Caki2 (cell line): ENCODE data around the gene KHDC3L. TPM values are rescaled to one million over a fixed set of nuclear protein-coding genes. Genes with fewer than 3 reads are reported as not detected.
A peak's percentile ranks its signal among the peaks of the same experiment; 100 is the strongest.

Experiments used
- DNase-seq: peaks from one replicate; pipeline ENCODE4 v3.0.0-alpha.2; 2015; ENCODE audit warnings: low read depth
- in situ Hi-C: cut with HindIII; loops from 2 replicates; pipeline ENCODE4 v1.10.0; 2016; ENCODE audit warnings: low sequenced_read_pairs, low pct_unique_long_range_greater_than_20kb, mixed read lengths
- total RNA-seq: library from RNA; depleted of rRNA; stranded (reverse); fragments of >200 nt; shearing (Covaris generic); gene quantifications from 2 replicates; pipeline ENCODE4 v1.2.3, GENCODE V29; 2014; ENCODE audit warnings: low replicate concordance; rRNA removed

Gene KHDC3L
- total RNA-seq = not detected in 2 replicates

DNA sequence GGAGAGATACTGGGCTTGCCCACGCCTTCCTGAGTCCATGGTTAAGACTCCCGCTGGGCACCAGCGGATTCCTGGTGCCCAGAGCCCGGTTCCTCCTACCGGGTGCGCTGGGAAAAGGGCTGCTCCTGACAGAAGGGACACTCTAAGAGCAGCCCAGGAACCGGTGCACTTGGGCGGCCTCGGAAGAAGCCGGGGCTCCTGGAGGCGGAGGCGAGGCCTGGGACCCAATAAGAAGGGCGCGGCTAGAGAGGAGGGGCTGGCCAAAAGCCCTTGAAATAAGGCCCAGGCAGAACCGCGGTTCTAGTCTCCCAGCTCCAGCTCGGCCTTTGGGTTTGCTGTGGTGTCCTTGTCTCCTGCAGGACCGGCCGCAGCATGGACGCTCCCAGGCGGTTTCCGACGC, at the start of gene KHDC3L:
Gene KHDC3L (plus strand): TSS at position 301 of the 400 bp plus-strand sequence. CDS start 72 bp downstream, at position 373.
- DNase-seq = no peak
- in situ Hi-C loops = no loop called here

DNA sequence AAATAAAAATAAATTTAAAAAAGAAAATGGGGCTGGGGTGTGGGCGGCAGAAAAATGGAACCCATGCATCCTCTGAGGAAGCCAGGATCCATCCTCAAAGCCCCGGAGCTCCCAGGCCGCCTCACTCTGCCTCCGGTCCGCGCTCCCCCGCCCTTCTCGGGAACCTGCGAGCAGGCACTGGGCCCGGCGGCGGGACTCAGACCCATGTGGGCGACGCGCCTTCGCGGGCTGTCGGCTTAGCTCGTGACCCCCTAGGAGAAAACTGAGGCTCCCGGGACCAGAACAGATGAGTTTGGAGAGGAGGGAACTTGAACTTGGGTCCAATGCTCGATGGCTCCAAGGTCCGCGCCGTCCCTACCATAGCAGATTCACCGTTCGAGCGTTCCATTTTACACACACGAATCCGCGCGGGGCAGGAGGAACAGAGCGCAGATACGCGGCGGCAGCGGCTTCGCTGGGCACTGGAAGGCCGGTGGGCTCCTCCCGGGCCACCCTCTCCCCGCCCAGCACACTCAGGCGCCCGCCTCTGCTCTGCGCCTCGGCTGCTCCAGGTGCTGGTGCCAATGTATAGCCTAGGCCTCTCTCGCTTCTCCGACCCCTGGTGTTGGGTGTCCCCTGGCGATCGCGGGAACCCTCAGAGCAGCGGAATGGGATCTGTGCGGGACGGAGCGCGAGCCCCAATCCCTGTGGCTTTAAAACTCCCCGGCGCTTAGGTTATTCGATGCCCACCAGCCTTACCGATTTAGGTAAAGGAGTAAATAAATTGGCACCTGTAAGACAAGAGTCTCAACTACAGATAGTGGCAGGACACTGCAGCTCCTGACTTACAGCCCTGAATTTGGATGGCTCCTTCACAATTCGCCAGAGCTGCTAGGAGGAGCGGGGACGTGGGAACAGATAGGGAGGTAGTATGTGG, 47.6 kb upstream of the KHDC3L start:
- in situ Hi-C loops = no loop called here
- DNase-seq = no peak

DNA sequence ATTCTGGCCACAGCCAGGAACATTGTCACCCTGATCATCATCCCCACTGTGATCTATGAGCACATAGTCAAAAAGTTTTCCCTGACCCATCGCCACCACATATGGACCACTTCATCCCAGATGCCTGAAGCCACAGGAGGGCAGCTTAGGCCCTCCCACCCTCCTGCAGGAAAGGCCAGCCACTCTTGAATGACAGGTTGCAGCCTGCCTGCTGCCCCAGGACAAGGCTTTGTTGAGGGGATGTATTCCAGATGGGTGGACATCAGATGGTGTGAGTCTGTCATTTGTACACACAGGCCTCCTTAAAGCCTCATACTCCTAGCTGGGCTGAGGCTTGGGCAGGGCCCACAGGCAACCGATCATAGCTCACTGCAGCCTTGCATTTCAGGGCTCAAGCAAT, 39.1 kb upstream of the KHDC3L start:
- no peak for DNase-seq
- in situ Hi-C loops = no loop called here

DNA sequence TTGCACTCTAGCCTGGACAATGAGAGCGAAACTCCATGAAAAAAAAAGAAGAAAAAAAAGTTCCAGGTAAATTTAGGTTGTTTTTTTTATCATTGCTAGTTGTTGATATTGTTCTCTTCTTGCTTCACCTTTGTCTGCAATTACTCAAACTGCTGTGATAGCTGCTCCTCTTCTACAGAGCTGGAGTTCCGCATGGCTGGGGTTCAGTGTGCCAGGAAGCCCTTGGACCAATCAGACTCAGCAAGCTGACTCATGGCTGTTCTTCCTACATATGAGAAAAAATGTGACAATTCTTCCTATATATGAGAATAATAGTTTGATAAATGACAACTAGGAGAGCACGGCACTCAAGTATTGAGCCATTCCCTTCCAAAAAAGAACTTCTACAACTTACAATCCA, 36.8 kb upstream of the KHDC3L start:
- in situ Hi-C loops = no loop called here
- DNase-seq = peak; percentile 58

GRCh38 chr6:73328790-73329189, 33.7 kb upstream of the KHDC3L start:
- no peak for DNase-seq
- in situ Hi-C loops = no loop called here

DNA sequence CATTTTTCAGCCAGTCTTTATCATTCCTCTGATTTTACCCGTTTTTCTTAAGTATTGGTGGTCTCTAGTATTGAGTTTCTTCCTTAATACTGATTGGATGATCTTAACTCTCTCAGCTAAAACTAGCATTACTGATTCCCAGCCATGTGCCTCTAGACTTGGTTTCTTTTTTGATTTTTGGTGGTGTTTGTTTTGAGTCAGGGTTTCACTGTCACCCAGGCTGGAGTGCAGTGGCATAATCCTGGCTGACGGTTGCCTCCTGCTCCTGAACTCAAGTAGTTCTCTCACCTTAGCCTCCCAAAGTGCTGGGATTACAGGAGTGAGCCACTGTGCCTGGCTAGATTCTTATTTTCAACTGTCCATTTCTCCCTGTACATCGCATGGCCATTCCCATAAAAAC, 33.3 kb upstream of the KHDC3L start:
- DNase-seq = no peak
- in situ Hi-C loops = no loop called here

GRCh38 chr6:73339340-73339739, 23.1 kb upstream of the KHDC3L start:
- in situ Hi-C loops = no loop called here
- peak; percentile 24 for DNase-seq

DNA sequence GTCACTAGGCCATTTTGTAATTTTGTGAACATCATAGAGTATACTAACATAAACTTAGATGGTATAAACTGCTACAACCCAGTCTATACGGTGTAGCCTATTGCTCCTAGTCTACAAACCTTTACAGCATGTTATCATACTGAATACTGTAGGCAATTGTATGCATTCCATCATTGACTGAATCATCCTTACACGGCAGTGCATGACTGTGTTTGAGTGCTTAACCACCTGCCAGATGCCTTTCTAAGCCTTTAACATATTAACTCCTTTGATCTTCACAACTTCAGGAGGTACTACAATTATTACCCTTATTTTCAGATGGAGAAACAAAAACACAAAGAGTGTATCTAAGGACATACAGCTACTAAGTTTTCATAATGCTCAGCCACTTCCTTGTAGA, 22.4 kb upstream of the KHDC3L start:
- in situ Hi-C loops = no loop called here
- peak; percentile 32 for DNase-seq

GRCh38 chr6:73341335-73341734, 21.1 kb upstream of the KHDC3L start:
- in situ Hi-C loops = no loop called here
- DNase-seq = no peak

GRCh38 chr6:73342174-73342573, 20.3 kb upstream of the KHDC3L start:
- DNase-seq = no peak
- in situ Hi-C loops = no loop called here

DNA sequence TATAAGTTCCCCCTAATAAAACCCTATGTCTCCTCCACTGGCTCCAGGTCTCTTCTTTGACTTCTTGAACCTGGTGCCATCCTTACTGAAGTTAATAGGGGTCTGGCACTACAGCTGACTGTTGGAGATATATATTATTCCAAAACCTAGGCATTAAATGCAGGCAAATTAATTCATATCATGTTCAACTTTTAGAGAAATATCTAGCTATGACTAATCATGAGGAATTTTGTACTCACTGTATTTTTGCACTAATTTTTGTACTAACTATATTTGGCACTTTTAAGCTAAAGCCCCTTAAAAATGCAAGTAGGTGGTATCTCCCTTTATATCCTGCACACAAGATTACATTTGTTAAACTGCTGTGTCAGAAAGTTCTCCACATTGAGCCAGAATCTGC, 19.3 kb upstream of the KHDC3L start:
- in situ Hi-C loops = no loop called here
- DNase-seq = no peak

- no peak for DNase-seq
- in situ Hi-C loops = no loop called here
Observed at GRCh38 chr6:73348550-73349204, 13.8 kb upstream of the KHDC3L start.

DNA sequence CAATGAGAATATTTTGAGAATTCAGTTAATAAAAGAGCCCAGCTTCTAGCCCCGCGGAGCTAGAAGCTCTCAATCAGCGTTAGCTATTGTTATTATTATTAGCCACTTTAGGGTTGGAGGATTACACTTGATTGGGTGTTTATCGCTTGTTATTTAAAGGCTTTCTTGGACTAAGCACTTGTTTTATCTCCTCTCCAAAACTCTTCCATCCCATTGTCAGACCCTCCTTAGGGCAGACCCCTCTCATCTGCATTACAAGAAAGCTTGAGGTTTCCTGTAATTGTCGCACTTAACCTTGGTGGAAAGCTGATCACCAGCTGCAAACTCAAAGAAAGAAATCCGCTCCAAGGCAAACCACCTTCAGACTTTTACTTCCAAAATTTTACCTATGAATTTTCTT, 13.1 kb upstream of the KHDC3L start:
- in situ Hi-C loops = no loop called here
- no peak for DNase-seq

DNA sequence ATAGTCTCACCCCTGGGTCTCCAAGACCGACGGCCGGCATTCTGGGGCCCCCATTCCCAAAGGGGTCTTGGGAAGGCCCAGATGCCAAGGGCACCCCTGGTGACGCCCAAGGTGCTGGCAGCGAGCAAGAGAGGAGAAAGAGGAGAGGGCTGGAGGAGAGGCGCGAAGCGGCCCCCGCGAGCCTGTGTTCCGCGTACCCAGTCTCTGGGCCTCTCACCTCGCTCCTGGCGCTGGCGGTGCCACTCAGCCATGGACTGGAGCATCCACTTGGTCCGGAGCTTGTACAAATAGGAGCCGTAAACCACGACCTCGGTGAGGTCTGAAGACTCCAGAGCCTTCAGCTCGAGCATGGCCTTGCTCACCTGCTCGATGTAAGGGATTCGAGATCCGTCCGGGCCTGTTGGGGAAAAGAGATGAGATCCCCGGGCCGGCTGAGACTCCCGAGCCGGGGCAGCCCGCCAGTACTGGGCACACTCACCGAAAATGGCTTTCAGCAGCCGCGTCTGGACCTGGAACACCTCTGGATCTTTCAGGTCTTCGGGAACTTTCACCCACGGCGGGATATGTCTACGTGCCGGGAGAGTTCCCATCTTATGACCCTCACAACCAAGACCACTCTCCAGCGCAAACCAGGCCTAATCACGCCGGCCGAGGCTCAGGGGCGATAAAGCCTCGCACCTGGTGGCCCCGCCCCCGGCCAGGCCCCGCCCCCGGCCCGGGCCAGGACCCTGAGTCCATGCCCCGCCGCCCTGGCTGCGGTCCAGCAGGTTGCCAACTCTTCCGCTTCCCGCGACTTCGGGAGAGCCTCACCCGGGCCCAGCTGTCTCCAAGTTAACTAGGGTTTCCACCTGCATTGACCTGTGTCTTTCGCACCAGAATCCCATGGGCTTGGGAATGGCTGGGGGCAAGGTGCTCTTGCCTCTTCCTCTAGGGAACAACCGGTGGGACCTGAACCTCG, 8.5 kb upstream of the KHDC3L start, which contains the start of gene DPPA5:
Gene DPPA5 (minus strand): TSS at position 641 of the 958 bp plus-strand sequence. CDS start 51 bp downstream, at position 590.
- no peak for DNase-seq
- in situ Hi-C loops = no loop called here

GRCh38 chr6:73362869-73363536, 545 bp downstream of the KHDC3L start:
- in situ Hi-C loops = no loop called here
- no peak for DNase-seq

GRCh38 chr6:73363537-73363875, 1.0 kb downstream of the KHDC3L start:
- no peak for DNase-seq
- in situ Hi-C loops = no loop called here

DNA sequence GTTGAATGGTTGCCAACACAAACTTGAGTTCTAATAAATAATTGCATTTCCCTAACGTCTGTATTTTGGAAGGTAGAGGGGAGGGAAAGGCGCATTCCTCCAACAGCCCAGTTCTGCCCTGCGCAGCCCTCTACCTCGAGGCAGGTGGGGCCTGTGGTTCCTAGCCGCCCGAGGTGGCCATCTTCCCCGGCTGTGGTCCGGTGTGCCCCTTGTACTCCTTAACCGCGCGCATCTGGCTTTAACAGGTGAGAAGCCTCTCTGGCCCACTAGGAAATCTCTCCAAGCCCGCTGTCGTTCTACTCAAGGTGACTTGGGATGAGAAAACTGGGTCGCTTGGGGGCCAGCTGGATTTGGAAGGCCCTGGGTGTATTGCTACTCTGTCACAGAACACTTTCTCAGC, 1.7 kb downstream of the KHDC3L start:
- in situ Hi-C loops = no loop called here

DNA sequence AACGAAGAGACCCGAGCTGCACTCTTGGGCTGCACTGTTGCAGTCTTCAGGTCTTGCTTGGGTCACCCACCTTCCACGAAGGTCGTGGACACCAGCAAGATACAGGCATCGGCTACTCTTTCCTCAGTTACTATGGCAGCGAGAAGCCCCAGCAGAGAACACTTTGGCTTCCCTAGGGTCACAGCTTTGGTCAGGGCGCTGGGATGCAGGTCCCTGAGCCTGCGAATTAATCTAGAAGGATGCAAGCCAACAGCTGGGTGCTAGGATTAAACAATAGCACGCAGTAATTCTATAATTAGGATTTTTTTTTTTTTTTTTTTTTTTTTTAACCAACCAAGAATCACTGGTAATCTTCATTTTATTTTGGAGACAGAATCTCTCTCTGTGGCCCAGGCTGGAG, 2.1 kb downstream of the KHDC3L start:
- no peak for DNase-seq
- in situ Hi-C loops = no loop called here

More for the DNA sequence above, 1.7 kb downstream of the KHDC3L start:
- DNase-seq = no peak
